HG03095 (cell line): ENCODE data around the gene SSC5D.
"Not testable (repeated sequence)": the region's sequence is repeated elsewhere in the genome, so short reads cannot be mapped to it uniquely, and the experiment has no call there.

Experiments
- ATAC-seq: cut with Tn5 transposase; IDR thresholded peaks from one replicate; pipeline ENCODE4 v1.9.1; 2021; ENCODE audit warnings: moderate library complexity; ENCODE audit not compliant: unreplicated experiment

Gene SSC5D

DNA sequence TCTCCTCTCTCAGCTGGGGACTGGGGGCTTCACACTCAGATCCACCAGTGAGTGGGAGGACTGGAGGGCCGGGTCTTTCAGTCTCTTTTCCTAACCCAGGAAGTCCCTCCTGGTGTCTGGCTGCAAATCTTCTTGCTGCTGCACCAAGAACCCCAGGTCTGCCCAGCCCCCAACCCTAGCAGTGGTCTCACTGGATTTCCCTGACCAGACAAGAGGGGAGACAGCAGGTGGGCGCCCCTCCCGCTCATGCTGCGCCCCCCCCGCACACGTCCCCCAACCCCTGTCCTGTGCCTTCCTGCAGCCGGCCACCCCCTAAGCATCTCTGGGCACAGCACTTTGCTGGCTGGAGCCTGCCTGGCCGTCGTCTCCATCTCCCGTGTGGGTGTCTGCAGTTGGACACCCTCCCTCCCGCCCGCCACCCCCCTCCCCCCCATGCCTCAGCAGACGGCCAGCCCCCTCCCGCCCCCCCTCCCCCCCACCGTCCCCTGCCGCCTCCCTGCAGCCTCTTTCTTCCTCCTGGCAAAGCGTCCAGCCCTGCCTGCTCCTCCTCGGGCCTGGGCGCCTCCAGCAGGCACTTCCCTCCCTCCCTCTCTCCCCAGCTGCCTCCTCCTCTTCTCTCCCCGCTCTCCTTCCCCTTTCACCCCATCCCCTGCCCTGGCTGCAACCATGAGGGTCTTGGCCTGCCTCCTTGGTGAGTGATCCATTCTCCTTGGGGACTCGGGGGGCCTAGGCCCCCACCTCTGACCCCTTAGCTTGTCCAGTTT is at the start of gene SSC5D:
Gene SSC5D, plus strand, starts transcription at position 513 of the 764 bp plus-strand sequence. Its CDS starts 154 bp downstream, at position 667.
- ATAC-seq, result no peak

DNA sequence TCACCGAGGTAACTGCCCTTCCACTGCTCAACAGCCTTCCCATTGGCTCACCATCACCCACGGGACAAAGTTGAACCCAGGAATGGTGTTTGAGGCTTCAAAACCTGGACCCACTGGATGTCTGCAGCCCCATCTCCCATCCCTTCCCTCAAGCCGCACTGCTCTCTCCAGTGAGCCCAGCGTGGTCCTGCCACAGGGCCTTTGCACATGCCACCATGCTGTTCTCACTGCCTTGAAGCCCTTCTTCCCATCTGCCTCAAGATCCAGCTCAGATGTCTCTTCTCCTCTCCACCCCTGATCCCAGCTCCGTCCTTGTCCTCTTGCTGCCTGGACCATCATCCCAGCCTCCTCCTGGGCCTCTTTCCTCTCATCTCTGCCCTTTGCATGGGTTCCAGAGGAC is 49.2 kb upstream of the SSC5D start:
- no peak for ATAC-seq

DNA sequence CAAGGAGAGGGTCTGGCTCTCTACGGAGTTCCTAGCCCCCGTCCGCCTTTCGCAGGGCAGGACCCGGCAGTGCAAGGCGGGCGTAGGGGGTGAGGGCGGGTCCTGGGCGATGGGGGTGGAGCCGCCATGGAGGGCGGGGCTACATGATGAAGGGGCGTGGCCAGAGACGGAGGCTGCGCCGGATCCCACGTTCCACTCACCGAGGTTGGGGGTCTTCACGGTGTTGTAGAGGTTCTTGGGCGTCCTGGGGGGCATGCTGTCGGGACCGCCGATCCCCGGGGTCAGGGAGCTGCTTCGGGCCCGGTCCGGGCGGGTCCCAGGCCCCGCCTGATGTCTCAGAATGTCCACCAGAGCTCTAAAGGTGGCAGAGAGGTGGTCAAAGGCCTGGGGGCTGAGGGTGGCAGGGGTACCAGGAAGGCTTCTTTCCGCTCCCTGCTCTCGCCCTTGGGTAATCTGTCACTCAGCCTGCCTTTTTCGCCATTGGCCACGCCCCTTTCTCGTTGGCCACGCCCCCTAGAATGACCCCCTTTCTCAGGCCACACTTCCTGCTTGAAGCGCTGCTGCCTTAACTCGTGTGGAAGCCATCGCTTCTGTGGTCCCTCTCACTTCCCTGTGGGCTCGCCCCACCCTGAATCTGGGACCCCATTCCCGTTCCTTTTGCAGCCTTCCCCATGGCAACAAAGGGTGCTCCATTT is 47.7 kb upstream of the SSC5D start:
- no peak for ATAC-seq

DNA sequence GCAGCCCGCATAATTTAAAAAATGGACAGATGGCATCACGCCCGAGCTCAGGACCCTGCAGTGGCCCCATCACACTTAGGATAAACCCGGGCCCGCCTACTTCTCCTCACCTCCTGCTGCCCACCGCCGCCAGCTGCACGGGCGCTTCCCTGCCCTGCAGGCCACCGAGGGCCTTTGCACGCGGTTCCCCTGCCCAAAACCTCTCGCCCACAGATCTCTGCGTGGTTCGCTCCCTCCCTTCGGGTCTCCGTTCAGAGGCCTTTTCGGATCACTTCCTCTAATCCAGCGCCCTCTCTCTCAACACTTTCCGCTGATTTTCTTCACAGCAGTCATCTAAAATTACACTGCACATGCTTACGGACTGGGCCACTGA is 46.9 kb upstream of the SSC5D start:
- no peak for ATAC-seq

DNA sequence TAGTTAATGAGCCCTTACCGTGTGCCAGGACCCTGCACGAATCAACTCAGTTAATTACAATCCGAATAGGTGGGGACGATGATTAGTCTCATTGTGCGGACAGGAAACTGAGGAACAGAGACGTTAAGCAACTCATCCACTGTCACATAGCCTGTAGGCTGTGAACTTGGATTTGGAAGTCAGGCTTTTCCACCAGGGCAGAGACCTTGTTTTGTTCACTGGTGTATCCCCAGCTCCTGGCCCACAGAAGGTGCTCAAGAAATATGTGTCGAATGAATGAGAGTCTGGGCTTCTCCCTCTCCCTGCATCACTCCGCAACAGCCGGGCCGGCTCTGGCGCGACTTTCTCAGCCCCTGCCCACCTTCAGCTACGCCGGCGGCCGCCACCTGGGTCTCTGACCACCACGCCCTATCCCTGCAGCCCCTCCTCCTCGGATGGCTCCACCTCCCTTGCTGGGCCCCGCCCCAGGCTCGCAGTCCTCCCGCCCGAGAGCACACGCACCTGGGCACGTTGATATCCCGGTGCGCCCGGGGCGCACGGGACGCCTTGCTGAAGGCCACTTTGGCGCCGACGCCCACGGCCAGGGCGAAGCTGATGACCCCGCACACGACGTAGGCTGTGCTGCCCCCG is 46.4 kb upstream of the SSC5D start:
- no peak for ATAC-seq

DNA sequence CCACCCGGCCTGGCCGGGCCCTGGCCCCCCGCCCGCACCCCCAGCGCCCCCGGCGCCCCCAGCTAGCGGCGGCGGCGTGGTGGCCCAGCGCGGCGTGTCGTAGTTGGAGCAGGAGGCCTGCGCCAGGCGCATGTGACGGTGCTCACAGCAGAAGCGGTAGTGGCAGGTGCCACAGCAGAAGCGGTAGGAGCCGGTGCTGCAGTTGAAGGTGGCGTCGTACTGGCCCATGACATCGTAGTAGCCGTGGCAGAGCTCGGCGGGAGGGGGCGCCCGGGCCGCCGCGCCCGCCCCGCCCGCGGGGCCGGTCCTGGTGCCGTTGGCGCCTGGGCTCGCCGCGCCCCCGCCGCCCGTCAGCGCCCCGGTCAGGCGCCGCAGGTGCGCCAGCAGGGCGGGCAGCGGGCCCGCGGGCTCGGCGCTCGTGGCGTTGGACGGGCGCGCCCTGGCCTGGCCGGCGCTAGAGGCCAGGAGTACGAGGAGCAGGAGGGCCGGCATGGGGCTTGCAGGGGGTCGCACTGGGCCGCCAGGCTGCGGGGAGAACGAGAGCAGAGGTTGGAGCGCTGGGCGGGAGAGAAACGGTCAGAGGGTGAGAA is 45.8 kb upstream of the SSC5D start:
- ATAC-seq, result no peak

DNA sequence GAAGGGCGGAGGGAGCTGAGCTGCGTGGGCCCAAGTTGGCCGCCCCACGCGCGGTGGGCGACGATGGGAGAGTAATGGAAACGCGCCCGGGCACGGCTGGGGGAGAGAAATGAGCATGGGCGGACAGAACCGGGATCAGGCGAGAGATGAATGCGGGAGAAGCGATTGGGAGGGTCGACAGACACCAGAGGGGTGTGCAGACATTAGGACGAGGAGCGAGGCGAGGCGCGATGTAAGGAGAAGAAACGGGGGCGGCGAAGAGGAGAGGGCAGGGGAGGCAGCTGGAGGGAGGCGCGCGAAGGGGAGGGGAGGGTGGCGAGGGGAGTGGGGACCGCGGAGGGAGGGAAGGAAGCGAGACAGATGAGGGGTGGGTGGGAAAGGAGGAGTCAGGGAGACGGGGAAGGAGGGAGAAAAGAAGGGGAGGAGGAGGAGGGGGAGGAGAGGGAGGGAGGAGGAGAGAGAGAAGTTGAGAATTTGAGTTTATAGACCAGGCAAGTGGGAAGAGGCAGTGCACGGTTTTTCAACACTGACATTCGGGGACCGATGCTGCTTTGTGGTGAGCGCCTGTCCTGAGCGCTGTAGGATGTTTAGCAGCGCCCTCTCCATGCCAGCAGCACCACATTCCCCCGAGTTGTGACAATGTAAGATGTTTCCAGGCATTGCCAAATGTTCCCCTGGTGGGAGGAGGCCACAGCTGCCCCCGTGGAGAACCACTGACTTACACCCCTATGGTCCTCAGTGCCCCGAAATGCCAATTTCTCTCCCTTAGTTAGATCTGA is 45.0 kb upstream of the SSC5D start, which contains the start of gene SHISA7:
Gene SHISA7, minus strand, starts transcription at position 256 of the 779 bp plus-strand sequence. CDS start 437 bp downstream, outside the sequence.
- no peak for ATAC-seq

DNA sequence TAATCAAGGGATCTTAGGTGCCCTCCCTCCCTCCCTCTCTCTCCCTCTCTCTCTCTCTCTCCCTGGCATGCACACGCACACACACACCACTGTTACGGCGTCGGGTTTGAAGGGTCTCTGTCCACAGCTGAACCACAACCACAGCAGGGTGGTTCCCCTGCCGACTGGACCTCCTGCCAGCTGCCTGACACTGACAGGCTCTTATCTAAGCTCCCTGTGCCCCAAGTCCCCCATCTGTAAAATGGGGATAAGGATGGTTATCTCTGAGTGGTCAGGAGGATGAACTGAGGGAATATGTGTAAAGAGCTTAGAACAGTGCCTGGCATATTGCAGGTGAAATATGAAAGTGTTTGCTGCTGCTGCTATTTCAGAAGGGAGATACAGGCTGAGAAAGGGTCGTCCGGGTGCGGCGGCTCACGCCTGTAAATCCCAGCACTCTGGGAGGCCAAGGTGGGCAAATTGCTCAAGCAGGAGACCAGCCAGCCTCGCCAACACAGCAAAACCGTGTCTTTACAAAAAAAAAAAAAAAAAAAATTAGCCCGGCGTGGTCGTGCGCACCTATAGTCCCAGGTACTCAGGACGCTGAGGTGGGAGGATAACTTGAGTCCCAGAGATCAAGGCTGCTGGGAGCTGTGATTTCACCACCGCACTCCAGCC is 44.3 kb upstream of the SSC5D start:
- ATAC-seq, result no peak

DNA sequence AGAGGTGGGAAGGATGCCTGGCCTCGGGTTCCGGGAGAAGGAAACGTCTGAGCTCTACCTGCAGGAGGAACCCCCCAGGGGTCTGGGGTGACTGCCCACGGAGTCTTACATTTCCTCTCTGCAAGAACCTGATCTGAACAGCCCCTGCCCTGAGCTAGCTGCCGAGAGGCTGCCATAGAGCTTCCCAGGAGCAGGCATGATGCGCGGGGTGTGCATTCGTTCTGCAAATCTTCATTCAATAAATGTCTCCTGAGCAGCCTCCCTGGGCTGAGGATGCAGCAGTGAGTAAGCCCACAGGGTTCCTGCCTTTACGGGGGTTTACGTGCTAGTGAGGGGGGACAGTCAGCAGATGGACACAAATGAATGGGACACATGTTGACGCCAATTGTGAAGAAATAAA is 43.6 kb upstream of the SSC5D start:
- no peak for ATAC-seq

DNA sequence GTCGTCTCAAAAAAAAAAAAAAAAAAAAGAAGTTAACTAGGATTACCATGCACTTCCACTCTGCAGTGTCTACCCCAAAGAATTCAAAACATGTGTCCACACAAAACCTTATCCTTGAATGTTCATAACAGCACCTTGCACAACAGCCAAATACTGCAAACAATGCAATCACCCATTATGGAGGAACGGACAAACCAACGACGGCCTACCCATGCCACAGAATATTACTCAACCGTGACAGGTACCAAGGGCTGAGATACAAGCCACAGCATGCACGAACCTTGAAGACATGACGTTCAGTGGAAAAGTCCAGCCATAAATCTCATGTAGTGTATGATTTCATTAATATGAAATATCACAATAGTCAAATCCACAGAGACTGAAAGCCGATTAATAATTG is 42.2 kb upstream of the SSC5D start:
- no peak for ATAC-seq

DNA sequence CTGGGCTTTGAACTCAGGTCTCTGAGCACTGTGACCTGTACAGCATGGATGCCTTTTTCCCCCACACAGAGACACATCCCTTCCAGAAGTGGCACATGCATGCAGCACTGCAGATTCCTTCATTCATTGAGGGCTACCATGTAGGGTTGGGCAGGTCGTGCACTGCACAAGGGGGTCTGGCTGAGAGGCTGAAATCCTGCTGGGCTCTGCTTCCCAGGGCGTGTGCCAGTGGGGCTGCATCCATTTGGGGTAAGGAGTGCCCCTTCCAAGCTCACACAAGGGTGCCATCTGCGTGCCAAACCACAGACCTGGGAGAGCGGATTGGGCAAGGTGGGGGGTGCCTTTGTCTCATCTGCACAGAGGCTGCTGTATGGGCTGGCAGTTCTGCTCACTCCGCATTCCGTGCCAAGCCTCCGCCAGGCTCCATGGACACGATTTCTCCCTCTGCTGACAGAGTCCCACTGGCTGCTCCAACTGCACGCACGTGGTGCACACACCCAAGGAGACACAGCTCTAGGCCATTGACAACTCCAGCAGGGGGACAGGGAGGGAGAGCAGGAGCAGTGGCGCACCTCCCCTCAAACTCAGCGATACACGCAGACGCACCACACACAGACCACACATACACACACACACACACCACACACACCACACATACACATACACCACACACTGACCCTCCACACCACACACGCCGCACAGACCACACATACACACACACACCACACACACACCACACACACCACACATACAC is 40.6 kb upstream of the SSC5D start:
- no peak for ATAC-seq

DNA sequence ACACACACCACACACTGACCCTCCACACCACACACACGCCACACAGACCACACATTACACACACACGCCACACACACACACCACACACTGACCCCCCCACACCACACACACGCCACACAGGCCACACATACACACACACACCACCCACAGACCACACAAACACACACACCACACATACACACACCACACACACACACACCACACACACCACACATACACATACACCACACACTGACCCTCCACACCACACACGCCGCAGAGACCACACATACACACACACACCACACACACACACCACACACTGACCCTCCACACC is 40.1 kb upstream of the SSC5D start:
- ATAC-seq, result not testable (repeated sequence)

DNA sequence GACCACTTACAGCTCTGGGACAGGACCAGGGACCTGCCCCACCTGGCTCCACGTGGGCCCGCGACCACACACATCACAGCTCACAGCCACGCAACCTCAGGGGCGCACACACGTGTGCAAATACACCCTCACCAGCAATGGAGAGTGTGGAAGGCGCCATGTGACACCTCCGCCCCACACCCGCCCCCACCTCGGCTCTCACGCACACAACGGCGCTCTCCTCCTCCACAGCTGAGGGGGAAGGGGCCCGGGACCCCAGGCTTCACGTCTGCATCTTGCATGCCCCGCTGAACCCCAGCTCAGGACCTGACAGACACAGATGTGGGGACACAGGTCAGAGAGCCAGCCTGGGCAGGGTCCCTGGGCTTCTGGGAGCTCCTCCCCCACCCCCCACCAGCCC is 38.8 kb upstream of the SSC5D start:
- no peak for ATAC-seq

DNA sequence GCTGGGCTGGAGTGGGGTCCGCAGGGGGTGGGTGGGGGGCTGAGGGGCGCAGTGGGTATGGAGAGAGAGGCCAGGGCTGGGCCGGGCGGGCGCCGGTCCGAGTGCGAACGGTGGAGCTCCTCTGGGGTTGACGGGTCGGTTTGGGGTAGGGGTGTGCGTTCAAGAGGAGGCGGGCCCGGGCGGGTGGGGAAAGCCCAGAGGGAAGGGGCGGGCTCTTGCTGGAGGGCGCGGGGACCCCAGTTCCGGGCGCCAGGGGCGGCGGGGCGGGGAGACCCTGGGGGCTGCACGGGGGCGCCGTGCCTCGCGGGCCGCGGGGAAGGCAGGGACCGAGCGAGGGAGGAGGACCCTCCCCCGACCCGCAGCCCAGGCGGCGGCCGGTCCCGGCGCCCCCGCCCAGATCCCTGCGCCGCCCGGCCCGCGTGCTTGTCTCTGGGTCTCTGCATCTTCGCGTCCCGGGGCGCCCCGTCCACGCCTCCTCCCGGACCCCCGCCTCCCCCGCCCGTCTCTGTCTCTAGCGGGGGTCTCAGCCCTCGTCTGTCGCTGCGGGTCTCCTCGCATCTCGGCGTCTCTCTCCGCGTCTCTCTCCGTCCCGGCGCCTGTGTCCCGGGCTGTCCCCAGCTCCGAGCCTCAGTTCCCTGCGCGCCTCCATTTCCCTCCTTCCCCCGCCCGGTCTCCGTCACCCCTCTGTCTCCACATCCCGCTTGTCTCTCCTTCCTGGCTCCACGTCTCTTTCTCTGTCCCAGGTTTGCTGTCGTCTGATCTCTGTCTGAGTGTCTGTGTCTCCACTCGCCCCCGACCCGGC is 36.9 kb upstream of the SSC5D start:
- ATAC-seq, result no peak

DNA sequence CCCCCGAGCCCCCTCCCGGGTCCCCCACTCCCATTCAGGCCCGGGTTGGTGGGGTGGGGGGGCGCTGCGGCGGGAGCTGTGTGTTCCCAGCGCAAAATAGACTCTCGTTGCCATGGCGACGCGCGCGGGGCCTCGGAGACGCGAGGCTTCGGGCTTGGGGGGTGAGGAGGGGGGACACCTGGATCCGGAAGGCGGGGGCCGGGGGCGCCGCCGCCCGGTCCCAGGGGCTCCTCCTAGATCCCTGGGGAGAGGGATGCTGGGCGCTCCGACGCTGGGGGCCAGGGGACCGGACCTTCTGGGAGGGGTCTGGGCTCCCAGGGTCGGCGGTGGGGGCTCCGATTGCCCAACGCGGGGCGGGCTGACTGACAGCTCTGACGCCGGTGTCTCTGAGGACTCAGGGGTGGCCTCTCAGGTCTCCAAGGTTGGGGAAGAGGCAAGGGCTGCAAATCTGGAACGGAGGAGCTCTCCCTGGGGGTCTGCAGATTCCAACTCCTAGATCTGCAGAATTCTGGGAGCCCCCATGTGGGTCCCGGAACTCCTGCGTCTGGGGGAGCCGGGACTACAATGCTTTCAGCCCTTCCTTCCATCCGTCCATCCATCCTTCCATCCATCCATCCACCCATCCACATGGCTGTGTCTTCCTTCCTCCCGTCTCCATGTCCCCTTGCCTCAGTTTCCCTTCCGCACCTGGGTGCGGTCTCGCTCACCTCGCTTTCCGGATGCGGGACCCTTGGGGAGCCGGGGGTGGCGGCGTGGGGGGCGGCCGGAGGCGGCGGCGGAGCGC is 36.1 kb upstream of the SSC5D start:
- no peak for ATAC-seq

DNA sequence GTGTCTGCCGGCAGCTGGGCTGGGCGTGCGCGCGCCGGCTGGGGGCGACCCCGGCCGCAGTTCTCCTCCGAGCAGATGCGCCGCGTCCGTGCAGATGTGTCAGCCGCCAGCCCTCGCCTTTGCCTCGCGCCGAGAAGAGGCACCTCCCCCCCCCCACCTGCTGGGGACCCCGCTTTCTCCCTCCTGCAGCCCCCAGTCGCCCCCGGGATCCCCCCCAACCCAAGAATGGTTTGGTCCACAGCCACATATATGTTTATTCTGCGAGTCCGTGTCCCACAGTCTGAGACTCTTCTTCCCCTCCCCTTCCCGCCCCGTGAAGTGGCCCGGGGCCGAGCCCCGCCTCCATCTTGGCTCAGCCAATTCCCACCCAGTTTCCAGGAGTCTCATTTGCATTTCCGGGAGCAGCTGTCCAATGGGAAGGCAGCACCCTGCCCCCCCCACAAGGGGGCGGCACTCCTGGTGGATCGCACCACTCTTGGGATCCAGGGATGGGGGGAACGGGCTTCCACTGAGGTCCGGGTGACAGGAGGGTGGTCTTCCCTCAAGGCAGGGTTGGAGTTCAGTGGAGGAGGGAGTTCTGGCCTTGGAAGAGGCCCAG is 35.4 kb upstream of the SSC5D start:
- no peak for ATAC-seq

DNA sequence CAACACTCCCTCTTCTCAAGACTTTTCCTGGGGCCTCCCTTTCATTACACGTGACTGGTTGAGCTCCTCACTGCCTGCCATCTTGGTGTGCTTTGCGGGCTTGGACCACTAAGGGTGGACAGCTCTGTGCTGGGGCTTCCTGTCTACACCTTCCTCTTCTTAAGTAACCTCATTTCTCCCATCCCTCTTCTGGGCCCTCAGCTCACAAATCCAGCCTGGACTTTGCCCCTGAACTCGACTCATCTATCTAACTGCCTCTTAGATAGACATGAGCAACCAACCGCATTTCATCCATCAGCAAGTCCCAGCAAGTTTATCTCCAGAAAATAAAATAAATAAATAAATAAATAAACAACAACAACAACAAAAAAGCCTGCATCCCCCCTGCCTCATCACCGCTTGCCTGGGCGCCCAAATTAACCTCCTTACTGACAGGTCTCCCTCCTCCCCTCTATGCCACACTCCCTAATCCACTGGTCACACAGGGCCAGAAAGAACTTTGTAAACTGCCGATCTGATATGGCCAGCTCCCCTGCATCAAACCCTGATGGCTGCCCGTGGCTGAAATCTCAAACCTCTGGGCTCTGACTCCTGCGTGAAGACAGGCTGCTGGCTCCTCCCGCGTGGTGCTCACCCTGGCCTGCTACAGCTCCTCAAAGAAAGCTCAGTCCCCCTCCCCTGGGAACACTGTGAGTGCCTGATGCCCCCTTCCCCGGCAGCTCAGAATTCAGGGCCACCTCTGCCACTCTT is 34.5 kb upstream of the SSC5D start:
- ATAC-seq, result no peak
